NCI-H2029 (cell line): Measurements from ENCODE around the gene VCAM1.

ENCODE experiments used
- DNase-seq: peaks from one replicate; lab custom pipeline; 2025; lab: John Stamatoyannopoulos, UW

The VCAM1 gene

GRCh38 chr1:100722221-100722620 is 2.7 kb downstream of the VCAM1 start:
- DNase-seq = no peak

- DNase-seq = no peak
These were observed 4.7 kb downstream of the VCAM1 start for GRCh38 chr1:100724281-100724680.

- no peak for DNase-seq
These were observed 10.6 kb downstream of the VCAM1 start for GRCh38 chr1:100730130-100730529.

- DNase-seq = no peak
These were observed 11.8 kb downstream of the VCAM1 start for GRCh38 chr1:100731309-100731708.

GRCh38 chr1:100731758-100732157 is 12.2 kb downstream of the VCAM1 start:
- no peak for DNase-seq

GRCh38 chr1:100734676-100735075 is 15.1 kb downstream of the VCAM1 start:
- DNase-seq = no peak

GRCh38 chr1:100735244-100735643 is 15.7 kb downstream of the VCAM1 start:
- no peak for DNase-seq

GRCh38 chr1:100736324-100736723 is 16.8 kb downstream of the VCAM1 start:
- no peak for DNase-seq

GRCh38 chr1:100736746-100737145 is 17.2 kb downstream of the VCAM1 start:
- no peak for DNase-seq

GRCh38 chr1:100746542-100746932 is 27.0 kb downstream of the VCAM1 start:
- no peak for DNase-seq

- no peak for DNase-seq
These were observed 28.2 kb downstream of the VCAM1 start for GRCh38 chr1:100747771-100748170.

- DNase-seq = no peak
These were observed 30.7 kb downstream of the VCAM1 start for GRCh38 chr1:100750005-100750885.

- DNase-seq = no peak
These were observed 33.2 kb downstream of the VCAM1 start for GRCh38 chr1:100752791-100753190.

- DNase-seq = no peak
These were observed 38.4 kb downstream of the VCAM1 start for GRCh38 chr1:100757946-100758345.

- no peak for DNase-seq
These were observed 39.6 kb downstream of the VCAM1 start for GRCh38 chr1:100759188-100759587.

- no peak for DNase-seq
These were observed 41.0 kb downstream of the VCAM1 start for GRCh38 chr1:100760511-100760910.

- no peak for DNase-seq
These were observed 42.9 kb downstream of the VCAM1 start for GRCh38 chr1:100762461-100762860.

- no peak for DNase-seq
These were observed 47.8 kb downstream of the VCAM1 start for GRCh38 chr1:100767176-100767890.

- no peak for DNase-seq
These were observed 49.8 kb downstream of the VCAM1 start for GRCh38 chr1:100769323-100769722.

- no peak for DNase-seq
These were observed 50.5 kb downstream of the VCAM1 start for GRCh38 chr1:100769906-100770646.

- no peak for DNase-seq
These were observed 53.9 kb downstream of the VCAM1 start for GRCh38 chr1:100773444-100773843.

GRCh38 chr1:100774370-100774769 is 54.8 kb downstream of the VCAM1 start:
- DNase-seq = no peak

- no peak for DNase-seq
These were observed 55.9 kb downstream of the VCAM1 start for GRCh38 chr1:100775483-100775882.
